ENCODE data around the gene ZC3H8.
"Not testable (repeated sequence)": the region's sequence is repeated elsewhere in the genome, so short reads cannot be mapped to it uniquely, and the experiment has no call there.

Gene ZC3H8

GRCh38 chr2:112290088-112290487 is 35.2 kb upstream of the ZC3H8 start:
- no peaks in the 10 kb centered on the region for H3K9me3 ChIP-seq (replicated peaks in 1 of 2; ENCODE audit: control insufficient read depth in 2 of 2, insufficient read depth in 1 of 2, low read depth in 1 of 2, low read length in 2 of 2)
- H2BK5ac ChIP-seq (ENCODE audit: low read length): no peak overlapping the region
- H3K9ac ChIP-seq (ENCODE audit: low read depth, low read length, poor library complexity): no peak overlapping the region
- H3K27me3 ChIP-seq (ENCODE audit: control insufficient read depth in 3 of 3, insufficient read depth in 3 of 3, low read depth in 1 of 3, low read length in 3 of 3): no peaks in the 10 kb centered on the region
- no peak for DNase-seq (ENCODE audit: low spot score)
- H3K18ac ChIP-seq (ENCODE audit: low read length): no peak overlapping the region
- no peaks in the 10 kb centered on the region for H3K4me1 ChIP-seq (ENCODE audit: control insufficient read depth in 2 of 2, insufficient read depth in 1 of 2, low read depth in 1 of 2, low read length in 2 of 2)
- H2BK120ac ChIP-seq (ENCODE audit: low read depth, low read length): no peak overlapping the region
- no peaks in the 10 kb centered on the region for H3K79me1 ChIP-seq (ENCODE audit: low read depth, low read length)
- H3K23ac ChIP-seq (ENCODE audit: low read depth, low read length, poor library complexity): no peak overlapping the region
- H3K4me2 ChIP-seq (ENCODE audit: insufficient read depth, low read length, poor library complexity, severe bottlenecking): no peak overlapping the region
- H3K14ac ChIP-seq (ENCODE audit: low read length): no peak overlapping the region
- no peak overlapping the region for H2BK12ac ChIP-seq (ENCODE audit: low read length)
- WGBS, 2 donors (ENCODE audit: extremely low coverage in 2 of 2, insufficient read length in 2 of 2, insufficient replicate concordance in 1 of 2): no CpG with 5 or more reads among the region's 3 CpGs
- no peak overlapping the region for H2AFZ ChIP-seq (ENCODE audit: low read length)
- H3K4ac ChIP-seq (ENCODE audit: low read length): no peak overlapping the region
- no peak overlapping the region for H3K27ac ChIP-seq (replicated peaks; ENCODE audit: low read length)
- no peak overlapping the region for H3K4me3 ChIP-seq (ENCODE audit: low read length in 2 of 2)
- no peak overlapping the region for H2BK15ac ChIP-seq (ENCODE audit: low read length)
- no peak overlapping the region for H4K8ac ChIP-seq (ENCODE audit: low read depth, low read length)
- H2AK5ac ChIP-seq (ENCODE audit: low read depth, low read length): no peak overlapping the region
- H3K36me3 ChIP-seq (replicated peaks in 1 of 2; ENCODE audit: control insufficient read depth in 2 of 2, insufficient read depth in 2 of 2, low read length in 2 of 2): no peaks in the 10 kb centered on the region
- no peak overlapping the region for H4K91ac ChIP-seq (ENCODE audit: low read depth, low read length, poor library complexity)

GRCh38 chr2:112283535-112283934 is 28.7 kb upstream of the ZC3H8 start:
- not testable (repeated sequence) for H3K27me3 ChIP-seq (ENCODE audit: control insufficient read depth in 3 of 3, insufficient read depth in 3 of 3, low read depth in 1 of 3, low read length in 3 of 3); H3K4ac ChIP-seq (ENCODE audit: low read length)

DNA sequence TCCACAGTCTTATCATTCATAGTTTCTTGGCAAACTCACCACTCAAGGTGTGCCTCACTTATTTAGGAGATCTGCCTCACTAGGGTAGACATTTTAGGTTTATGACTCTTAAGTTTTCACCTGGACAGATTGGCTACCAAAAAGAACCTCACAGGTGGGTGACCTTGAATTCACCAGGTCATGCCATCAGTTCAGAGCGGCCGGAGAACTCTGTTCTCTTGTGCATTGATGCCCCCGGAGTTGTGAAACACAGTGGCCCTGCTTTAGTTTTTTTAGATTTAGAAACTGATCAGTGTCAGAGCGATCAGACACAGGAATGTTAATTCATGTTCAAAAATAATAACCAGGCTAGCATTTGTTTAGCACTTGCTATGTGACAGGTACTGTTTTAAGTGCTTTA is 27.2 kb upstream of the ZC3H8 start:
- H3K14ac ChIP-seq (ENCODE audit: low read length); H3K79me1 ChIP-seq (ENCODE audit: low read depth, low read length); H2BK12ac ChIP-seq (ENCODE audit: low read length); H3K18ac ChIP-seq (ENCODE audit: low read length); H3K27me3 ChIP-seq (ENCODE audit: control insufficient read depth in 3 of 3, insufficient read depth in 3 of 3, low read depth in 1 of 3, low read length in 3 of 3); H3K9ac ChIP-seq (ENCODE audit: low read depth, low read length, poor library complexity); H3K4ac ChIP-seq (ENCODE audit: low read length); H4K8ac ChIP-seq (ENCODE audit: low read depth, low read length); H3K4me3 ChIP-seq (ENCODE audit: low read length in 2 of 2); H4K91ac ChIP-seq (ENCODE audit: low read depth, low read length, poor library complexity); H2AK5ac ChIP-seq (ENCODE audit: low read depth, low read length); H2BK5ac ChIP-seq (ENCODE audit: low read length); H2BK120ac ChIP-seq (ENCODE audit: low read depth, low read length); H3K4me1 ChIP-seq (ENCODE audit: control insufficient read depth in 2 of 2, insufficient read depth in 1 of 2, low read depth in 1 of 2, low read length in 2 of 2); H3K27ac ChIP-seq (replicated peaks; ENCODE audit: low read length); H3K4me2 ChIP-seq (ENCODE audit: insufficient read depth, low read length, poor library complexity, severe bottlenecking); H2AFZ ChIP-seq (ENCODE audit: low read length); H3K23ac ChIP-seq (ENCODE audit: low read depth, low read length, poor library complexity); DNase-seq (ENCODE audit: low spot score); H2BK15ac ChIP-seq (ENCODE audit: low read length); H3K9me3 ChIP-seq (replicated peaks in 1 of 2; ENCODE audit: control insufficient read depth in 2 of 2, insufficient read depth in 1 of 2, low read depth in 1 of 2, low read length in 2 of 2); H3K36me3 ChIP-seq (replicated peaks in 1 of 2; ENCODE audit: control insufficient read depth in 2 of 2, insufficient read depth in 2 of 2, low read length in 2 of 2): not testable (repeated sequence)
- WGBS, 2 donors (ENCODE audit: extremely low coverage in 2 of 2, insufficient read length in 2 of 2, insufficient replicate concordance in 1 of 2): no CpG with 5 or more reads among the region's 4 CpGs

More at GRCh38 chr2:112283535-112283934, 28.7 kb upstream of the ZC3H8 start:
- H3K79me1 ChIP-seq (ENCODE audit: low read depth, low read length); H4K8ac ChIP-seq (ENCODE audit: low read depth, low read length); H3K36me3 ChIP-seq (replicated peaks in 1 of 2; ENCODE audit: control insufficient read depth in 2 of 2, insufficient read depth in 2 of 2, low read length in 2 of 2); H3K4me3 ChIP-seq (ENCODE audit: low read length in 2 of 2); H4K91ac ChIP-seq (ENCODE audit: low read depth, low read length, poor library complexity); H3K4me2 ChIP-seq (ENCODE audit: insufficient read depth, low read length, poor library complexity, severe bottlenecking); DNase-seq (ENCODE audit: low spot score); H3K14ac ChIP-seq (ENCODE audit: low read length); H2BK12ac ChIP-seq (ENCODE audit: low read length); H2AK5ac ChIP-seq (ENCODE audit: low read depth, low read length); H3K23ac ChIP-seq (ENCODE audit: low read depth, low read length, poor library complexity); H2AFZ ChIP-seq (ENCODE audit: low read length); H2BK15ac ChIP-seq (ENCODE audit: low read length); H3K9ac ChIP-seq (ENCODE audit: low read depth, low read length, poor library complexity); H3K9me3 ChIP-seq (replicated peaks in 1 of 2; ENCODE audit: control insufficient read depth in 2 of 2, insufficient read depth in 1 of 2, low read depth in 1 of 2, low read length in 2 of 2); H2BK120ac ChIP-seq (ENCODE audit: low read depth, low read length); H2BK5ac ChIP-seq (ENCODE audit: low read length); H3K18ac ChIP-seq (ENCODE audit: low read length); H3K27ac ChIP-seq (replicated peaks; ENCODE audit: low read length); H3K4me1 ChIP-seq (ENCODE audit: control insufficient read depth in 2 of 2, insufficient read depth in 1 of 2, low read depth in 1 of 2, low read length in 2 of 2): not testable (repeated sequence)
- WGBS, 2 donors (ENCODE audit: extremely low coverage in 2 of 2, insufficient read length in 2 of 2, insufficient replicate concordance in 1 of 2): no CpG with 5 or more reads among the region's 2 CpGs

DNA sequence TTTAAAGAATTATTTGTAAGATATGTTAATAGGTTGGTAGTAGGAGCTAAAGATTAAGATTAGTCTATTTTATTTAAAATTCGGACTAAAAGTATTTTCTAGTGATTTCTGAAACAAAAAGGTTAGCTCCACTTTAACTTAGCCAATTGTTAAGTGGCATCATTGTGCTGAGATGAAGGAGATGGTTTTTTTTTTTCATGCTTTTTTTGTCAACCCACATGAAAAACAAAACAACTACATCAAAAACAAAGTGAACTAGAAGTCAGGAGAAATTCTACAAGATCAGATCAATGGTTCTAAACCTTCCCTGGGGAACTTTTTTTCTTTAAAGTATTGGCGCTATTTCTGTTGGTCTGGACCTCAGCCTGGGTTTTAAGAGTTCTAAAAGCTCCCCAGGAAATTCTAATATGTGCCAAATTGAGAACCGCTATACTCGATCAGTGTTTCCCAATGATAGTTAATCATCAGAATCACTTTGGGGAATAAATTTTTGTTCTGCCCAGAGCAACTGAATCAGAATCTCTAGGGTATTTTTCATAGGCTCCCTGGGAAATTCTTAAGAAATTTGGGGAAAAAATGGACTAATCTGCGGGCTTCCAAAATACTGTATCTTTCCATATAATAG is 22.9 kb upstream of the ZC3H8 start:
- no peak overlapping the region for H2BK120ac ChIP-seq (ENCODE audit: low read depth, low read length)
- H3K36me3 ChIP-seq (replicated peaks in 1 of 2; ENCODE audit: control insufficient read depth in 2 of 2, insufficient read depth in 2 of 2, low read length in 2 of 2): no peaks in the 10 kb centered on the region
- H3K27me3 ChIP-seq (ENCODE audit: control insufficient read depth in 3 of 3, insufficient read depth in 3 of 3, low read depth in 1 of 3, low read length in 3 of 3): no peaks in the 10 kb centered on the region
- H4K8ac ChIP-seq (ENCODE audit: low read depth, low read length): no peak overlapping the region
- WGBS, 2 donors (ENCODE audit: extremely low coverage in 2 of 2, insufficient read length in 2 of 2, insufficient replicate concordance in 1 of 2): no CpG with 5 or more reads among the region's 5 CpGs
- no peak overlapping the region for H2BK15ac ChIP-seq (ENCODE audit: low read length)
- no peaks in the 10 kb centered on the region for H3K79me1 ChIP-seq (ENCODE audit: low read depth, low read length)
- no peaks in the 10 kb centered on the region for H3K9me3 ChIP-seq (replicated peaks in 1 of 2; ENCODE audit: control insufficient read depth in 2 of 2, insufficient read depth in 1 of 2, low read depth in 1 of 2, low read length in 2 of 2)
- H3K4me3 ChIP-seq (ENCODE audit: low read length in 2 of 2): no peak overlapping the region
- no peak overlapping the region for H3K23ac ChIP-seq (ENCODE audit: low read depth, low read length, poor library complexity)
- DNase-seq (ENCODE audit: low spot score): no peak
- H2BK5ac ChIP-seq (ENCODE audit: low read length): no peak overlapping the region
- no peak overlapping the region for H2AK5ac ChIP-seq (ENCODE audit: low read depth, low read length)
- H3K9ac ChIP-seq (ENCODE audit: low read depth, low read length, poor library complexity): no peak overlapping the region
- H3K4ac ChIP-seq (ENCODE audit: low read length): no peak overlapping the region
- H3K18ac ChIP-seq (ENCODE audit: low read length): no peak overlapping the region
- no peak overlapping the region for H4K91ac ChIP-seq (ENCODE audit: low read depth, low read length, poor library complexity)
- H3K27ac ChIP-seq (replicated peaks; ENCODE audit: low read length): no peak overlapping the region
- H2BK12ac ChIP-seq (ENCODE audit: low read length): no peak overlapping the region
- no peak overlapping the region for H3K14ac ChIP-seq (ENCODE audit: low read length)
- no peak overlapping the region for H3K4me2 ChIP-seq (ENCODE audit: insufficient read depth, low read length, poor library complexity, severe bottlenecking)
- peaks cover 0 to 6% of the 10 kb centered on the region in 2 donors for H3K4me1 ChIP-seq (ENCODE audit: control insufficient read depth in 2 of 2, insufficient read depth in 1 of 2, low read depth in 1 of 2, low read length in 2 of 2)
- H2AFZ ChIP-seq (ENCODE audit: low read length): no peak overlapping the region

All from neuronal stem cell (in vitro differentiated cells).